GM23338 (cell line): ENCODE measurements around the gene ZNF469. TPM values are rescaled to one million over a fixed set of nuclear protein-coding genes. Genes with fewer than 3 reads are reported as not detected.

ENCODE experiments used
- ATAC-seq: fragments of 200-7000 bp; cut with Tn5 transposase; 3 replicates; pipeline ENCODE4 v1.9.1; 2020
- DNase-seq: peaks from one replicate; pipeline ENCODE4 v3.0.0-alpha.2; 2015; ENCODE audit warnings: low spot score
- H2AFZ ChIP-seq: fragments of 200-600 bp; sonication (generic); 2 replicates; pipeline ENCODE4 v1.8.0; 2016; ENCODE audit warnings: antibody characterized with exemption, mild to moderate bottlenecking, moderate library complexity
- H3F3A ChIP-seq: fragments of 200-600 bp; sonication (generic); replicated peaks from 2 replicates; pipeline ENCODE4 v1.8.0; 2017; ENCODE audit warnings: antibody characterized with exemption, mixed run types, low read depth
- H3K27ac ChIP-seq: fragments of 200-600 bp; sonication (generic); 2 replicates; pipeline ENCODE4 v1.6.1; 2016; ENCODE audit warnings: low read depth
- H3K27me3 ChIP-seq: fragments of 200-600 bp; sonication (generic); 2 replicates; pipeline ENCODE4 v1.8.0; 2016; ENCODE audit warnings: mild to moderate bottlenecking, mixed run types, moderate library complexity; ENCODE audit not compliant: insufficient read depth
- H3K36me3 ChIP-seq: fragments of 200-600 bp; sonication (generic); 2 replicates; pipeline ENCODE4 v1.8.0; 2016; ENCODE audit warnings: mild to moderate bottlenecking; ENCODE audit not compliant: insufficient read depth
- H3K4me1 ChIP-seq: fragments of 200-600 bp; sonication (generic); 2 replicates; pipeline ENCODE4 v1.8.0; 2016; ENCODE audit warnings: mild to moderate bottlenecking, moderate library complexity; ENCODE audit not compliant: insufficient read depth
- H3K4me2 ChIP-seq: fragments of 200-600 bp; sonication (generic); 2 replicates; pipeline ENCODE4 v1.7.1; 2017; ENCODE audit warnings: mixed run types
- H3K4me3 ChIP-seq: fragments of 200-600 bp; sonication (generic); 2 replicates; pipeline ENCODE4 v1.6.1; 2016; ENCODE audit warnings: mixed run types
- H3K79me2 ChIP-seq: fragments of 200-600 bp; sonication (generic); replicated peaks from 2 replicates; pipeline ENCODE4 v1.8.0; 2017; ENCODE audit warnings: mild to moderate bottlenecking; ENCODE audit not compliant: insufficient read depth
- H3K9me2 ChIP-seq: fragments of 200-600 bp; sonication (generic); 2 replicates; pipeline ENCODE4 v1.8.0; 2017; ENCODE audit not compliant: insufficient read depth
- H4K20me1 ChIP-seq: fragments of 200-600 bp; sonication (generic); replicated peaks from 2 replicates; pipeline ENCODE4 v1.8.0; 2017; ENCODE audit warnings: mild to moderate bottlenecking; ENCODE audit not compliant: insufficient read depth
- H3K27ac Mint-ChIP-seq: 2 replicates; pipeline ENCODE4 v1.8.0; 2020; ENCODE audit warnings: inconsistent platforms, mild to moderate bottlenecking, moderate library complexity, mixed read lengths
- H3K27me3 Mint-ChIP-seq: 3 replicates; pipeline ENCODE4 v1.8.0; 2022; ENCODE audit warnings: low read depth, mild to moderate bottlenecking, moderate library complexity, mixed read lengths, inconsistent platforms; ENCODE audit not compliant: insufficient read depth, poor library complexity
- H3K36me3 Mint-ChIP-seq: 3 replicates; pipeline ENCODE4 v1.8.0; 2021; ENCODE audit warnings: low read depth, mild to moderate bottlenecking, inconsistent platforms, moderate library complexity, mixed read lengths
- H3K4me1 Mint-ChIP-seq: 3 replicates; pipeline ENCODE4 v1.8.0; 2020; ENCODE audit warnings: mild to moderate bottlenecking, inconsistent platforms, mixed read lengths
- H3K4me3 Mint-ChIP-seq: 3 replicates; pipeline ENCODE4 v1.8.0; 2021; ENCODE audit warnings: moderate library complexity, mild to moderate bottlenecking, inconsistent platforms, mixed read lengths
- H3K9me3 Mint-ChIP-seq: 3 replicates; pipeline ENCODE4 v1.8.0; 2020; ENCODE audit warnings: moderate library complexity, mild to moderate bottlenecking, inconsistent platforms, mixed read lengths
- CREB1 ChIP-seq: fragments of 250-450 bp; sonication (Bioruptor Pico); IDR thresholded peaks from 2 replicates; pipeline ENCODE4 v1.5.0; 2020; ENCODE audit warnings: low read depth, mild to moderate bottlenecking, moderate library complexity
- CTCF ChIP-seq, 2 experiments: fragments of 200-600 bp in 1 of 2; sonication (generic) in 1 of 2; conservative IDR thresholded peaks; 2 replicates each; pipeline versions ENCODE4 v1.5.1 to v1.6.1; 2016 to 2017; ENCODE audit warnings: antibody characterized with exemption in 2 of 2, low read depth in 2 of 2, mild to moderate bottlenecking in 2 of 2, moderate library complexity in 1 of 2
- EZH2 ChIP-seq: fragments of 200-600 bp; sonication (generic); IDR thresholded peaks from one replicate; pipeline ENCODE4 v1.8.0; 2017; ENCODE audit warnings: antibody characterized with exemption, mild to moderate bottlenecking, low read depth; ENCODE audit not compliant: unreplicated experiment
- EZH2phosphoT487 ChIP-seq: fragments of 200-600 bp; sonication (generic); IDR thresholded peaks from one replicate; pipeline ENCODE4 v1.8.1; 2018; ENCODE audit warnings: antibody characterized with exemption; ENCODE audit not compliant: unreplicated experiment
- JUNB ChIP-seq: IDR thresholded peaks from one replicate; pipeline ENCODE4 v1.6.1; 2016; ENCODE audit warnings: antibody characterized with exemption; ENCODE audit not compliant: unreplicated experiment
- NANOG ChIP-seq: IDR thresholded peaks from 2 replicates; pipeline ENCODE4 v1.6.1; 2016; ENCODE audit warnings: antibody characterized with exemption, borderline replicate concordance
- POLR2AphosphoS5 ChIP-seq: IDR thresholded peaks from 2 replicates; pipeline ENCODE4 v1.6.1; 2016; ENCODE audit warnings: antibody characterized with exemption, low read depth
- STAT1 ChIP-seq: IDR thresholded peaks from one replicate; pipeline ENCODE4 v1.6.1; 2016; ENCODE audit warnings: antibody characterized with exemption; ENCODE audit not compliant: unreplicated experiment
- ZNF114 ChIP-seq: fragments of 250-450 bp; sonication (Bioruptor Pico); IDR thresholded peaks from 2 replicates; pipeline ENCODE4 v1.5.0; 2020; ENCODE audit warnings: mild to moderate bottlenecking, moderate library complexity
- ZNF331 ChIP-seq: fragments of 250-450 bp; sonication (Bioruptor Pico); IDR thresholded peaks from 2 replicates; pipeline ENCODE4 v1.5.0; 2020; ENCODE audit warnings: low read depth, mild to moderate bottlenecking, moderate library complexity
- ZNF462 ChIP-seq: fragments of 250-450 bp; sonication (Bioruptor Pico); IDR thresholded peaks from 2 replicates; pipeline ENCODE4 v1.5.0; 2020; ENCODE audit warnings: mild to moderate bottlenecking, moderate library complexity
- polyA plus RNA-seq: library from polyadenylated mRNA; unstranded; fragments of >200 nt; fragmentation: Nextera tagmentation; extraction: Ambion mirVana; gene quantifications from 2 replicates; pipeline ENCODE4 v1.2.1, GENCODE V29; 2016
- total RNA-seq: library from RNA; depleted of rRNA; stranded (reverse); fragments of >200 nt; shearing (Covaris generic); gene quantifications from 2 replicates; pipeline ENCODE4 v1.2.3, GENCODE V29; 2014
- TF ChIP-seq, protein P1 (sequence below): IDR thresholded peaks from 2 replicates; pipeline ENCODE4 v1.6.1; 2016; ENCODE audit warnings: antibody characterized with exemption
- TF ChIP-seq, protein P2 (sequence below): IDR thresholded peaks from one replicate; pipeline ENCODE4 v1.6.1; 2018; ENCODE audit warnings: antibody characterized with exemption; ENCODE audit not compliant: unreplicated experiment

Gene ZNF469
- total and polyA plus RNA-seq, 2 experiments from 2014 or later = 0.23 to 1.9 TPM

GRCh38 chr16:88431651-88432050 is 48.9 kb downstream of the ZNF469 start:
- Mint-ChIP-seq H3K27me3 (peaks cover 12% of the 10 kb centered on the region), H3K36me3 (no peaks in the 10 kb centered on the region), H3K9me3 (no peaks in the 10 kb centered on the region), H3K4me1 (peaks cover 2% of the 10 kb centered on the region; the same call in 2 of the 3 replicates), H3K4me3 (0 out of 3 replicates have a peak overlapping the region, but pooled peaks have one; percentile 19), H3K27ac (no peak overlapping the region)
- H3K36me3 ChIP-seq = no peaks in the 10 kb centered on the region
- no peaks in the 10 kb centered on the region for H4K20me1 ChIP-seq
- H3K79me2 ChIP-seq = no peaks in the 10 kb centered on the region
- H3K4me3 ChIP-seq = no peak overlapping the region
- H3K27me3 ChIP-seq = no peaks in the 10 kb centered on the region
- H3K9me2 ChIP-seq = no peaks in the 10 kb centered on the region
- ATAC-seq (no peak), DNase-seq (no peak)
- no peaks in the 10 kb centered on the region for H3F3A ChIP-seq
- no peak overlapping the region for H3K4me2 ChIP-seq
- TF ChIP-seq EZH2phosphoT487 = no peak
- no peak for TF ChIP-seq ZNF462 (CRISPR knock-in tag)
- TF ChIP-seq ZNF114 (CRISPR knock-in tag) = no peak
- TF ChIP-seq EZH2 = no peak
- no peak for TF ChIP-seq JUNB
- TF ChIP-seq NANOG = no peak
- no peak for TF ChIP-seq CTCF (conservative IDR thresholded peaks at IDR 0.05; ENCODE audit: low read depth in 2 of 2)
- no peak for TF ChIP-seq STAT1
- TF ChIP-seq, protein P1, sequence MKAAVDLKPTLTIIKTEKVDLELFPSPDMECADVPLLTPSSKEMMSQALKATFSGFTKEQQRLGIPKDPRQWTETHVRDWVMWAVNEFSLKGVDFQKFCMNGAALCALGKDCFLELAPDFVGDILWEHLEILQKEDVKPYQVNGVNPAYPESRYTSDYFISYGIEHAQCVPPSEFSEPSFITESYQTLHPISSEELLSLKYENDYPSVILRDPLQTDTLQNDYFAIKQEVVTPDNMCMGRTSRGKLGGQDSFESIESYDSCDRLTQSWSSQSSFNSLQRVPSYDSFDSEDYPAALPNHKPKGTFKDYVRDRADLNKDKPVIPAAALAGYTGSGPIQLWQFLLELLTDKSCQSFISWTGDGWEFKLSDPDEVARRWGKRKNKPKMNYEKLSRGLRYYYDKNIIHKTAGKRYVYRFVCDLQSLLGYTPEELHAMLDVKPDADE = no peak
- TF ChIP-seq ZNF331 (CRISPR knock-in tag) = no peak
- TF ChIP-seq POLR2AphosphoS5 = no peak
- no peak for TF ChIP-seq CREB1 (CRISPR knock-in tag)
- TF ChIP-seq, protein P2, sequence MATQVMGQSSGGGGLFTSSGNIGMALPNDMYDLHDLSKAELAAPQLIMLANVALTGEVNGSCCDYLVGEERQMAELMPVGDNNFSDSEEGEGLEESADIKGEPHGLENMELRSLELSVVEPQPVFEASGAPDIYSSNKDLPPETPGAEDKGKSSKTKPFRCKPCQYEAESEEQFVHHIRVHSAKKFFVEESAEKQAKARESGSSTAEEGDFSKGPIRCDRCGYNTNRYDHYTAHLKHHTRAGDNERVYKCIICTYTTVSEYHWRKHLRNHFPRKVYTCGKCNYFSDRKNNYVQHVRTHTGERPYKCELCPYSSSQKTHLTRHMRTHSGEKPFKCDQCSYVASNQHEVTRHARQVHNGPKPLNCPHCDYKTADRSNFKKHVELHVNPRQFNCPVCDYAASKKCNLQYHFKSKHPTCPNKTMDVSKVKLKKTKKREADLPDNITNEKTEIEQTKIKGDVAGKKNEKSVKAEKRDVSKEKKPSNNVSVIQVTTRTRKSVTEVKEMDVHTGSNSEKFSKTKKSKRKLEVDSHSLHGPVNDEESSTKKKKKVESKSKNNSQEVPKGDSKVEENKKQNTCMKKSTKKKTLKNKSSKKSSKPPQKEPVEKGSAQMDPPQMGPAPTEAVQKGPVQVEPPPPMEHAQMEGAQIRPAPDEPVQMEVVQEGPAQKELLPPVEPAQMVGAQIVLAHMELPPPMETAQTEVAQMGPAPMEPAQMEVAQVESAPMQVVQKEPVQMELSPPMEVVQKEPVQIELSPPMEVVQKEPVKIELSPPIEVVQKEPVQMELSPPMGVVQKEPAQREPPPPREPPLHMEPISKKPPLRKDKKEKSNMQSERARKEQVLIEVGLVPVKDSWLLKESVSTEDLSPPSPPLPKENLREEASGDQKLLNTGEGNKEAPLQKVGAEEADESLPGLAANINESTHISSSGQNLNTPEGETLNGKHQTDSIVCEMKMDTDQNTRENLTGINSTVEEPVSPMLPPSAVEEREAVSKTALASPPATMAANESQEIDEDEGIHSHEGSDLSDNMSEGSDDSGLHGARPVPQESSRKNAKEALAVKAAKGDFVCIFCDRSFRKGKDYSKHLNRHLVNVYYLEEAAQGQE = no peak
- H2AFZ ChIP-seq = no peak overlapping the region
- H3K27ac ChIP-seq = no peak overlapping the region
- no peaks in the 10 kb centered on the region for H3K4me1 ChIP-seq
